MCF 10A (cell line): ENCODE results near the gene SBF2. TPM values are rescaled to one million over a fixed set of nuclear protein-coding genes. Genes with fewer than 3 reads are reported as not detected.

Experiments
- BruUV-seq: library from RNA; stranded (reverse); fragments of 400-500 nt; replicated peaks from 2 replicates; lab custom pipeline; 2021; lab: Mats Ljungman, UMichigan
- CTCF ChIA-PET: fragments of 300-600 bp; sonication (Branson Sonifier 250); formaldehyde crosslinking; extraction: SDS; loops from one replicate; lab custom pipeline; 2021; ENCODE audit warnings: antibody characterized with exemption, inconsistent platforms; lab: Yijun Ruan, JAX
- POLR2A ChIA-PET: fragments of 300-600, 350-650 bp; sonication (Branson Sonifier 250); formaldehyde crosslinking; extraction: SDS; loops from one replicate; lab custom pipeline; 2020; ENCODE audit warnings: antibody characterized with exemption, inconsistent platforms; lab: Yijun Ruan, JAX
- DNase-seq: peaks from one replicate; pipeline ENCODE4 v3.0.0-alpha.2; 2018; ENCODE audit not compliant: unreplicated experiment
- H3K27ac Mint-ChIP-seq: one replicate; pipeline ENCODE4 v1.8.0; 2022; ENCODE audit warnings: mild to moderate bottlenecking, low read depth, mixed read lengths; ENCODE audit not compliant: unreplicated experiment
- H3K27me3 Mint-ChIP-seq: one replicate; pipeline ENCODE4 v1.8.0; 2022; ENCODE audit warnings: mixed read lengths; ENCODE audit not compliant: insufficient read depth, unreplicated experiment
- H3K36me3 Mint-ChIP-seq: one replicate; pipeline ENCODE4 v1.8.0; 2022; ENCODE audit warnings: mild to moderate bottlenecking, moderate library complexity, mixed read lengths; ENCODE audit not compliant: insufficient read depth, unreplicated experiment
- H3K4me1 Mint-ChIP-seq: one replicate; pipeline ENCODE4 v1.8.0; 2022; ENCODE audit warnings: mixed read lengths; ENCODE audit not compliant: insufficient read depth, unreplicated experiment
- H3K4me3 Mint-ChIP-seq: one replicate; pipeline ENCODE4 v1.8.0; 2022; ENCODE audit warnings: mild to moderate bottlenecking, moderate library complexity, mixed read lengths; ENCODE audit not compliant: unreplicated experiment
- H3K9me3 Mint-ChIP-seq: one replicate; pipeline ENCODE4 v1.8.0; 2022; ENCODE audit warnings: mixed read lengths; ENCODE audit not compliant: unreplicated experiment
- CTCF ChIP-seq: fragments of 200-600 bp; IDR thresholded peaks from one replicate; pipeline ENCODE4 v1.8.0; 2022; ENCODE audit warnings: antibody characterized with exemption, mild to moderate bottlenecking; ENCODE audit not compliant: unreplicated experiment
- intact Hi-C: fragments of 100-400 bp; cut with micrococcal nuclease; formaldehyde crosslinking; loops from 2 replicates; pipeline ENCODE4 v1.14.1; 2022
- total RNA-seq: library from RNA; stranded (reverse); gene quantifications from 2 replicates; pipeline ENCODE4 v1.2.3, GENCODE V29; 2022

SBF2 gene
- total RNA-seq, 1 experiment from 2014 or later: 28.3 TPM

- Mint-ChIP-seq H3K27ac (no peak overlapping the region), H3K9me3 (no peaks in the 10 kb centered on the region), H3K36me3 (peaks cover 38% of the 10 kb centered on the region), H3K4me3 (no peak overlapping the region), H3K27me3 (no peaks in the 10 kb centered on the region), H3K4me1 (no peaks in the 10 kb centered on the region)
- no TSS peak for BruUV-seq
- ChIA-PET CTCF (no interaction called here), POLR2A (no interaction called here)
- no peak for DNase-seq
- intact Hi-C loops: no loop called here
- no peak for TF ChIP-seq CTCF
These were observed 444.6 kb downstream of the SBF2 start for GRCh38 chr11:9849389-9849788.

GRCh38 chr11:9847636-9848035 is 446.4 kb downstream of the SBF2 start:
- H3K27ac Mint-ChIP-seq: no peak overlapping the region
- no peaks in the 10 kb centered on the region for H3K27me3 Mint-ChIP-seq
- DNase-seq: no peak
- H3K9me3 Mint-ChIP-seq: no peaks in the 10 kb centered on the region
- no TSS peak for BruUV-seq
- no peak overlapping the region for H3K4me3 Mint-ChIP-seq
- ChIA-PET CTCF (no interaction called here), POLR2A (interaction anchor here (1.0 to 1.1 kb wide), 2 partner anchors 9 to 27 kb away, joined by 3 read pairs; no protein-coding TSS in a partner anchor)
- H3K36me3 Mint-ChIP-seq: peaks cover 37% of the 10 kb centered on the region
- no peaks in the 10 kb centered on the region for H3K4me1 Mint-ChIP-seq
- intact Hi-C loops: no loop called here
- no peak for TF ChIP-seq CTCF

- Mint-ChIP-seq H3K4me1 (peaks cover 18% of the 10 kb centered on the region), H3K36me3 (peaks cover 38% of the 10 kb centered on the region), H3K27me3 (no peaks in the 10 kb centered on the region), H3K9me3 (no peaks in the 10 kb centered on the region), H3K4me3 (no peak overlapping the region), H3K27ac (peak overlapping the region; percentile 50)
- ChIA-PET CTCF (interaction anchor here (0.6 to 0.9 kb wide), 2 partner anchors 20 to 68 kb away, joined by 3 to 4 read pairs; no protein-coding TSS in a partner anchor), POLR2A (interaction anchor here (0.6 to 1.4 kb wide), 4 partner anchors 41 to 126 kb away, joined by 3 to 6 read pairs (median 4); no protein-coding TSS in a partner anchor)
- intact Hi-C loops: no loop called here
- BruUV-seq: no TSS peak
- TF ChIP-seq CTCF: no peak
- DNase-seq: no peak
These were observed 451.1 kb downstream of the SBF2 start for GRCh38 chr11:9842923-9843322.

GRCh38 chr11:9840460-9841004 is 453.5 kb downstream of the SBF2 start:
- peak overlapping the region; percentile 54 for H3K27ac Mint-ChIP-seq
- peaks cover 24% of the 10 kb centered on the region for H3K36me3 Mint-ChIP-seq
- no peak overlapping the region for H3K4me3 Mint-ChIP-seq
- intact Hi-C loops: no loop called here
- no peak for TF ChIP-seq CTCF
- POLR2A ChIA-PET: interaction anchor here (1.2 kb wide), 1 partner anchor 26 kb away, joined by 3 read pairs; no protein-coding TSS in a partner anchor
- no peak for DNase-seq
- peaks cover 18% of the 10 kb centered on the region for H3K4me1 Mint-ChIP-seq
- H3K27me3 Mint-ChIP-seq: no peaks in the 10 kb centered on the region
- no peaks in the 10 kb centered on the region for H3K9me3 Mint-ChIP-seq
- CTCF ChIA-PET: no interaction called here
- no TSS peak for BruUV-seq
